ENCODE results near the gene CAVIN1.
"Not testable (repeated sequence)": the region's sequence is repeated elsewhere in the genome, so short reads cannot be mapped to it uniquely, and the experiment has no call there.

The CAVIN1 gene, protein sequence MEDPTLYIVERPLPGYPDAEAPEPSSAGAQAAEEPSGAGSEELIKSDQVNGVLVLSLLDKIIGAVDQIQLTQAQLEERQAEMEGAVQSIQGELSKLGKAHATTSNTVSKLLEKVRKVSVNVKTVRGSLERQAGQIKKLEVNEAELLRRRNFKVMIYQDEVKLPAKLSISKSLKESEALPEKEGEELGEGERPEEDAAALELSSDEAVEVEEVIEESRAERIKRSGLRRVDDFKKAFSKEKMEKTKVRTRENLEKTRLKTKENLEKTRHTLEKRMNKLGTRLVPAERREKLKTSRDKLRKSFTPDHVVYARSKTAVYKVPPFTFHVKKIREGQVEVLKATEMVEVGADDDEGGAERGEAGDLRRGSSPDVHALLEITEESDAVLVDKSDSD

GRCh38 chr17:42422958-42423712 is at the start of gene CAVIN1:
CAVIN1 (minus strand) TSS chr17:42423256; CDS start chr17:42423097, 159 bp downstream.
- no peak for DNase-seq (ENCODE audit: low read depth in 2 of 2)

DNA sequence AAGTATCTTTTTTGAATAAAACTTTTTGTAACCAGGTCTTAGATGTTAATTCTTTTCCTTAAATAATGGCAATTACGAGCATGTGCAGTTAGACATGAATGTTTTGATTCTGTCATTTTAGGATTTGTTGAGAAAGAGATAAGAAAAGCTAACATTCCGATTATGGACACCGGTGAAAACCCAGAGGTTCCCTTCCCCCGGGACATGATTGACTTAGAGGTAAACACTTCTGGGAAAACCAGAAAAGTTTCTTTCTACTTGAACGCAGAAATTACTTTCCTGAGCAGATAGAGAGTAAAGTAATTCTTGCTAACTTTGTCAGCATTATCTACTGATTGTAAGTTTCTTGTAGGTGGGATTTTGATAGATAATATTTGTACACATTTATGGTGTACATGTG is 44.8 kb upstream of the CAVIN1 start:
- DNase-seq (ENCODE audit: low read depth in 2 of 2) = no peak

GRCh38 chr17:42463976-42464400 is 40.9 kb upstream of the CAVIN1 start:
- DNase-seq (ENCODE audit: low read depth in 2 of 2) = no peak

DNA sequence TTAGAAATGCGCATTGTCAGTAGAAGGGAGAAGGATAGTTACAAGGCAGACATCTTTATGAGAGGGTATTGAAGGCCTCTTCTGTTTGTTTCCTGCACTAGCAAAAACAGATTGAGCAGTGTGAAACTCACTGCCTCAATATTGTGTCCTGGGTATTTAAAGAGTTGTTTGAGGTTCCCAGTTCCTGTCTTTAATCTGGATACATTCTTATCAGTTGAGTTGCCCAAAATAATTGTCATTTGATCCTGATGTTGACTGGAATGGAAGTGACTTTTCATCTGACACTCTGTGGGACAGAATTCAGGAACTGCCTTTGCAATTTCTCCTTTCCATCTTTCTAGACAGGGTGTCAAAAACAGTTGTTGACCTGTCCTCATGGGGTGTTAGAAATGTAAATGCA is 37.3 kb upstream of the CAVIN1 start:
- DNase-seq (ENCODE audit: low read depth in 2 of 2) = no peak

- no peak for DNase-seq (ENCODE audit: low read depth in 2 of 2)
Observed at GRCh38 chr17:42459801-42460281, 36.8 kb upstream of the CAVIN1 start.

DNA sequence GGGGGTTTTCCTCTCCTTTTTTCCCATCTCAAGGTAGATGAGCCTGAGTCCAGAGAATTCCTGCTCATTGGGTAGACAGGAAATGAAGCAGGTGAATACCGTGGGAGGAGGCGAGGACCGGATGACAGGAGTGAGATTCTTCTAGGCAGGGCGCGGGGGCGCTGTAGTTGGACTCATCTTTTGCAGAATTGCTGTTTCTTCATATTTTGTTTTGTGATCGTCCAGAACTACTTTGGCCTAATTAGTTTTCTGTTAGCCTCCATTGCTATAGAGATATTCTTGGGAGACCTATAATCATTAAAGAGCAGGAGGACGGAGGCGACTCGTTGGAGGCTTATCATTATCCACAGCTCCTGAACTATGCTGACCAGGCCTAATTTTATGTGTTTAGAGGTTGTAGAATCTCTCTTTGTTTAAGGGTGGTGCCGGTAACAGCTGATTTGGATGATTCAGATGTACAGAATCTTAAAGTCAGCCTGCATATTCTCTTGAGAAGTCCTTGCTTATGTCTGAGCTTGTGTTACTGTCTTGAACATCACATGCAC is 36.3 kb upstream of the CAVIN1 start:
- peak in 1 of 2 donors; percentile 25 for DNase-seq (ENCODE audit: low read depth in 2 of 2)

DNA sequence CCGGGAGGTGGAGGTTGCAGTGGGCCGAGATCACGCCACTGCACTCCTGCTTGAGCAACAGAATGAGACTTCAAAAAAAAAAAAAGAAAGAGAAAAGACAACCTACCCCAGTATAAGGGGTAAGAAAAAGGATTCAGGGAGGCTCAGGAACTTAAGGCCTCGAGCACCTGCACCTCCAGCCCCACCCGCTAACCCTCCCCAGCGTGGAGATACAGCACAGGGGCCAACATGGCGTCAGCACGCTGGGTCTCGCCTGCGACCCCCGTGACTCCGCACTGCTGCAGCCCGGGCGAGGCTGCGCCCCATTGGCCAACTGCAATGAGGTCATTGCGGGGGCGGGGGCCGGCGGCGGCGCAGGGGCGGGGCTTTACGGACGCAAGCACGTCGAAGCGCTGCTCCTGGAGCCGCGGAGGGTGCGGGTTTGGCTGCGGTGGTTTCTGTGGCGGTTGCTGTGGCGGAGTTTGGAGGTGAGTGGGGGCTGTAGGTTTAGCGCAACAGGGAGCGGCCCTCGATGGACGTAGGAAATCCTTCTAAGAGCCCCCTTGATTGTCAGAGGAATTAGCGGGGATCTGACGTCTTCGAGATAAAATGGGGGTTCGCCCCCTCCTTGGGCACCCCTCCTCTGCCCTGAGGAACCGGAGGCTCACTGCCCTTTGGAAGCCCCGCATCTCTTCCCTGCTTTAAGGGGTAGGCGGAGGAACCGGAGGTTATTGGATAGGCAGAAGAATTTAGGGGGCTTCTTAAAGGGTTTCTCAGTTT is 35.6 kb upstream of the CAVIN1 start, which contains the start of gene ATP6V0A1:
TSS of gene ATP6V0A1 (plus strand) at position 382 of the 759 bp plus-strand sequence. CDS start 2,017 bp downstream, outside the sequence.
- DNase-seq (ENCODE audit: low read depth in 2 of 2) = peak; percentile 85 to 95

- no peak for DNase-seq (ENCODE audit: low read depth in 2 of 2)
Observed at GRCh38 chr17:42457107-42457792, 34.2 kb upstream of the CAVIN1 start.

- DNase-seq (ENCODE audit: low read depth in 2 of 2) = no peak
Observed at GRCh38 chr17:42456223-42457106, 33.4 kb upstream of the CAVIN1 start.

DNA sequence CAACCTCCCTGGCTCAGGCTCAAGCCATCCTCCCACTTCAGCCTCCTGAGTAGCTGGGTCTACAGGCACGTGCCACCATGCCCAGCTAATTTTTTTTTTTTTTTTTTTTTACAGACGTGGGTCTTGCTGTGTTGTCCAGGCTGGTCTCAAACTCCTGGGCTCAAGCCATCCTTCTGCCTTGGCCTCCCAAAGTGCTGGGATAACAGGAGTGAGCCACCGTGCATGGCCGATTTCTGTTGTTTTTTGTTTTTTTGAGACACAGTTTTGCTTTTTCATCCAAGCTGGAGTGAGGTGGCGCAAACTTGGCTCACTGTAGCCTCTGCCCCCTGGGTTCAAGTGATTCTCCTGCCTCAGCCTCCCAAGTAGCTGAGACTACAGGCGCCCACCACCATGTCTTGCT is 31.9 kb upstream of the CAVIN1 start:
- DNase-seq (ENCODE audit: low read depth in 2 of 2) = not testable (repeated sequence)

DNA sequence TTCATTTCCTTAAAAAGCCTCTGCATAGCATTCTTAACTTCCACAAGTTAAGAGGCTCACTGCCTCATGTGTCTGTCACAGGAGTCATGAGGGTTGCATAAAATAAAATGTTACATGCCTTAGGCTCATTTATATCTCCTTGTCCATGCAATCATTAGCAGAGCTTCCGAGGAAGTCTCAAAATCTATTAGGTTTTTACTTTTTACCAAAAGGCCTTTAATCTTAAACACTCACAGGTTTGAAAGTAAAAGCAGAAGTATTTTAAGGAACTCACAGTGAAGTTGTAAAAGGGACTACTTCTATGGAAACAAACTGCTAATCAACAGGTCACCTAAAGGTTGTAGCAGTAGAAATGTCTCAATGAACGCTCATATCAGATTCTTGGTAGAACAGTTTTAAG is 30.4 kb upstream of the CAVIN1 start:
- DNase-seq (ENCODE audit: low read depth in 2 of 2) = no peak

- not testable (repeated sequence) for DNase-seq (ENCODE audit: low read depth in 2 of 2)
Observed at GRCh38 chr17:42451270-42451669, 28.2 kb upstream of the CAVIN1 start.

DNA sequence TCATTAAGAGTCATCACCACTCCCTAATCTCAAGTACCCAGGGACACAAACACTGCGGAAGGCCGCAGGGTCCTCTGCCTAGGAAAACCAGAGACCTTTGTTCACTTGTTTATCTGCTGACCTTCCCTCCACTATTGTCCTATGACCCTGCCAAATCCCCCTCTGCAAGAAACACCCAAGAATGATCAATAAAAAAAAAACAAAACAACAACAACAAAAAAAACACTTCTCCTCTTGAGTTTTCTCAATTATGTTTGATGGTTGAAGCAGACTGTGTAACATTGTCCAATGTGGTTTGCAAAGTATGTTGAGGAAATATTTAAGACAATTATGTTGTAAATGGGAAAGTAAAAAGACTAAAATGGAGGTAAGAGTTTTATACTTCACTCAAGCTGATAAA is 26.8 kb upstream of the CAVIN1 start:
- DNase-seq (ENCODE audit: low read depth in 2 of 2) = not testable (repeated sequence)

- not testable (repeated sequence) for DNase-seq (ENCODE audit: low read depth in 2 of 2)
Observed at GRCh38 chr17:42449176-42449575, 26.1 kb upstream of the CAVIN1 start.

DNA sequence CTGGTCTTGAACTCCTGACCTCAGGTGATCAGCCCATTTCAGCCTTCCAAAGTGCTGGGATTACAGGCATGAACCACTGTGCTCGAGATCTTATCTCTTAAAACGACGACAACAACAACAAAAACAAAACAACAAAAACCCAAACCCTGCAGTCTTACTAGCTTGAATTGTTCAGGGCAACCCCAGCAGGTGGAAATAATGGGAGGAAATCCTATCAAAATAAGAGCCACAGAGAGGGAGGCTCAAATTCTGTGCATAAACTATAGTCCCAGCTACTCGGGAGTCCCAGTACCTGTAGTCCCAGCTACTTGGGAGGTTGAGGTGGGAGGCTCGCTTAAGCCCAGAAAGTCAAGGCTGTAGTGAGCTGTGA is 19.1 kb upstream of the CAVIN1 start:
- no peak for DNase-seq (ENCODE audit: low read depth in 2 of 2)

GRCh38 chr17:42441371-42442195 is 18.5 kb upstream of the CAVIN1 start:
- DNase-seq (ENCODE audit: low read depth in 2 of 2) = no peak

DNA sequence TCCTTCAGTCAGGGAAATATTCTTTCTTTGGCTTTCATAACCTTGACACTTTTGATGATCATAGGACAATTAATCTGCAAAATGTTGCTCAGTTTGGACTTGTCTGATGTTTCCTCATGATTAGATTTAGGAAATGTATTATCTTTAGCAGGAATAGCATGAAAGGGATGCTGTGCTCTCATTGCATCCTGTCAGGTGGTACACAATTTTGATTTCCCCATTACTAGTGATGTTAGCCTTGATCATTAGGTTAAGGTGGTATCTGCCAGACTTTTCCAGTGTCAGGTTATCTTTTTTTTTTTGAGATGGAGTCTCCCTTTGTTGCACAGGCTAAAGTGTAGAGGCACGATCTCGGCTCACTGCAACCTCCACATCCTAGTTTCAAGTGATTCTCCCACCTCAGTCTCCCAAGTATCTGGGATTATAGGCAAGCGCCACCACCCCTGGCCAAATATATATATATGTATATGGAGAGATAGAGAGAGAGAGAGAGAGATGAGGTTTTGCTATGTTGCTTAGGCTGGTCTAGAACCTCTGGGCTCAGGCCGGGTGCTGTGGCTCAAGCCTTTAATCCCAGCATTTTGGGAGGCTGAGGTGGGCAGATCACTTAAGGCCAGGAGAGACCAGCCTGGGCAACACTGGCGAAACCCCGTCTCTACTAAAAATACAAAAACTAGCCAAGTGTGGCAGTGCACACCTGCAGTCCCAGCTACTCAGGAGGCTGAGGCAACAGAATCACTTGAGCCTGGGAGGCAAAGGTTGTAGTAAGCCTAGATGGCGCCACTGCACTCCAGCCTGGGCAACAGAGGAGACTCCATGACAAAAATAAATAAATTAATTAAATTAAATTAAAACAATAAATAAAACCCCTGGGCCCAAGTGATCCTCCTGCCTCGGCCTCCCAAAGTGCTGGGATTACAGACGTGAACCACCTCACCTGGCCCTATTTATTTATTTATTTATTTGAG is 15.8 kb upstream of the CAVIN1 start:
- DNase-seq (ENCODE audit: low read depth in 2 of 2) = no peak

DNA sequence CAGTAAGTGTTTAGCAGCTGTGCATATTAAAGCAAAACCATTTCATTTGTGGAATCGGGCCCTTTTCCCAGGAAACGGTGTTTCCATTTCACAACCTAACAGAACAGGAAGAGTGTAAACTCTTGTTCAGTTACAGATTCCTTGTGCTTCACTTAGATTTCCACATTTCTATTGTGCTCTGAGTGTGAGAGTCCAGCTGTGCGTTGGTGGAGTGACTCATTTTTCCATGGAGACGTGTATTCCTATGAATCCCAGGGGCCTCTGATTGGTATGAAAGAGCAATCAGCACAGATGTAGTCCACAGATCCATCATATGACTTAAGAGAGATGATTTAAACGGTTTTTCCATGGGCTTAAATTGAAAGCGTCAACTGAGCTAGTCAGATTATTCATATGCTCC is 13.3 kb upstream of the CAVIN1 start:
- no peak for DNase-seq (ENCODE audit: low read depth in 2 of 2)

Data from stimulated activated CD4-positive, alpha-beta T cell treated with anti-CD3 and anti-CD28 coated beads, Interleukin-15, amount 100 ng/mL, for 48 hours (primary cell).